Smooth muscle cell of the pulmonary artery (primary cell): ENCODE results near the gene SPINK4. TPM values are rescaled to one million over a fixed set of nuclear protein-coding genes. Genes with fewer than 3 reads are reported as not detected.

Experiments
- total RNA-seq: library from RNA; depleted of rRNA; stranded (reverse); fragments of >200 nt; gene quantifications from 2 replicates; pipeline ENCODE4 v1.2.3, GENCODE V29; 2014

Gene SPINK4
- 0.91 TPM in 1 of 2 replicates, not detected in the other for total RNA-seq

GRCh38 chr9:33239921-33240320 lies at the start of gene SPINK4:
SPINK4 (plus strand) TSS chr9:33240167; CDS start chr9:33240209, 42 bp downstream.

GRCh38 chr9:33264473-33265177 lies 24.7 kb downstream of the SPINK4 start, which contains the start of the genes BAG1 and CHMP5:
BAG1 (minus strand) TSS chr9:33264708.
CHMP5 (plus strand) TSS chr9:33265049; CDS start chr9:33265079, 30 bp downstream.

GRCh38 chr9:33290247-33291030 lies 50.5 kb downstream of the SPINK4 start, which contains the start of gene NFX1:
NFX1 (plus strand) TSS chr9:33290516; CDS start chr9:33290573, 57 bp downstream.

Other genes with a start within 250 kb of the SPINK4 start
- 27.3 and 27.7 TPM in 2 replicates for gene APTX, start 238.5 kb upstream of the SPINK4 start, total RNA-seq
- gene DNAJA1, start 214.9 kb upstream of the SPINK4 start, total RNA-seq: 71.3 and 85.9 TPM in 2 replicates
- gene SMU1, start 163.5 kb upstream of the SPINK4 start, total RNA-seq: 25.8 and 31.2 TPM in 2 replicates
- gene B4GALT1, start 72.8 kb upstream of the SPINK4 start, total RNA-seq: 118 and 169 TPM in 2 replicates
- 15.5 and 22.3 TPM in 2 replicates for gene BAG1, start 24.5 kb downstream of the SPINK4 start, total RNA-seq
- 86.9 and 96.8 TPM in 2 replicates for gene CHMP5, start 24.9 kb downstream of the SPINK4 start, total RNA-seq
- gene NFX1, start 50.3 kb downstream of the SPINK4 start, total RNA-seq: 27.4 and 30.3 TPM in 2 replicates
- gene AQP7, start 162.4 kb downstream of the SPINK4 start, total RNA-seq: 0.13 TPM in 1 of 2 replicates, not detected in the other
- gene AQP3, start 207.4 kb downstream of the SPINK4 start, total RNA-seq: 0.66 and 1.0 TPM in 2 replicates
- gene NOL6, start 233.8 kb downstream of the SPINK4 start, total RNA-seq: 24.0 and 39.5 TPM in 2 replicates